ENCODE data around the gene FLRT1.

DNA sequence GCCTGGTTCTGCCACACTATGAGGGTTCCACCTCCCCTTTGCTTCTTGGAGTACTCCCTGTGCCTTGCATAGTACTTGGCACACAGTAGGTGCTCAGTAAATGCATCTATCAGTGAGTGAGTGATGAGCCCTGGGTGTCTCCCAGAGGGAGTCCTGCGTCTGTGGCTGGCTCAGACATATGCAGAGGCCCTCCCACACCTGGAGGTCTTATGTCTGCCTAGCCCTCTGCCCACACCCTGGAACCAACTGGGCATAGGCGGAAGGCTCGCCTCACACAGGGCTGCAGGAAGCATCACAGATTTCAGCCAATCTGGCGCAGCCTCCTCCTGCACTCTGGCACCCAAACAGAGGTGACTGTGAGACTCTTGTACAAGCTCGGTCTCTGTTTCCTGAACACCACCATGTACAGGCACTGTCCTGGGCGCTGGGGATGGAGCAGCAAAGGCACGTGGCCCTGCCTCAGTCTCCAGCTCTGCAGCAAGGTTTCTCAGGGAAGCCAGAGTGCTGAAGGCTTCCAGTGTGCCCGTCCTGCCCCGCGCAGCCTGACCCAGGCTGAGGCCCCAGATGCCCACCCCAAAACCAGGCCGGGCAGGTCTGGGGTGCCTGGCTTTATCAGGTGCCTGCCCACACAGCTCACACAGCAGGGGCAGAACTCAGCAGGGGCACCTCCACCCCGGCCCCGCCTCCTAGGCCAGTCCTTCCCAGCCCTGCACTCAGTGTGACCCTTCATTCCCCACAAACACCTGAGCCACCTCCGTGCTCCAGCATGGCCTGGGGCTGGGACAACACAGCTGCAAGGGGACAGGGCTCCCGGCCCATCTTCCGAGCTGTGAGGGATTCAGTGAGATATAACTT lies 26.7 kb downstream of the FLRT1 start:
- TF ChIP-seq CTBP1 (IDR thresholded peaks at IDR 0.05; ENCODE audit: borderline replicate concordance), result no peak
- no peak for TF ChIP-seq L3MBTL2 (conservative IDR thresholded peaks at IDR 0.05)
- TF ChIP-seq SP1 (IDR thresholded peaks at IDR 0.05), result no peak
- no peak for TF ChIP-seq ZNF384 (IDR thresholded peaks at IDR 0.05)
- TF ChIP-seq FOXM1 (IDR thresholded peaks at IDR 0.05; ENCODE audit: borderline replicate concordance), result no peak
- no peak for TF ChIP-seq FOXA1 (IDR thresholded peaks at IDR 0.05)
- no peak for TF ChIP-seq NFRKB (IDR thresholded peaks at IDR 0.05)
- TF ChIP-seq SUZ12 (IDR thresholded peaks at IDR 0.05), result no peak
- no peak for TF ChIP-seq ELF4 (IDR thresholded peaks at IDR 0.05)
- TF ChIP-seq LEF1 (IDR thresholded peaks at IDR 0.05; ENCODE audit: borderline replicate concordance), result no peak
- TF ChIP-seq, protein P1, sequence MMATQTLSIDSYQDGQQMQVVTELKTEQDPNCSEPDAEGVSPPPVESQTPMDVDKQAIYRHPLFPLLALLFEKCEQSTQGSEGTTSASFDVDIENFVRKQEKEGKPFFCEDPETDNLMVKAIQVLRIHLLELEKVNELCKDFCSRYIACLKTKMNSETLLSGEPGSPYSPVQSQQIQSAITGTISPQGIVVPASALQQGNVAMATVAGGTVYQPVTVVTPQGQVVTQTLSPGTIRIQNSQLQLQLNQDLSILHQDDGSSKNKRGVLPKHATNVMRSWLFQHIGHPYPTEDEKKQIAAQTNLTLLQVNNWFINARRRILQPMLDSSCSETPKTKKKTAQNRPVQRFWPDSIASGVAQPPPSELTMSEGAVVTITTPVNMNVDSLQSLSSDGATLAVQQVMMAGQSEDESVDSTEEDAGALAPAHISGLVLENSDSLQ (IDR thresholded peaks at IDR 0.05), result no peak
- TF ChIP-seq ARNT (IDR thresholded peaks at IDR 0.05), result no peak
